Liver (tissue), 3 donors: ENCODE measurements around the gene MYOZ1.

Experiments
- GABPA ChIP-seq, 2 donors: IDR thresholded peaks in 1 of 2; conservative IDR thresholded peaks in 1 of 2; 2 replicates each; pipeline ENCODE4 v1.6.1; 2016; ENCODE audit warnings: antibody characterized with exemption in 2 of 2, mild to moderate bottlenecking in 1 of 2, moderate library complexity in 1 of 2
- HNF4G ChIP-seq: IDR thresholded peaks from 2 replicates; pipeline ENCODE4 v1.6.1; 2016; ENCODE audit warnings: antibody characterized with exemption
- JUND ChIP-seq, 2 donors: IDR thresholded peaks; 2 replicates each; pipeline ENCODE4 v1.6.1; 2016; ENCODE audit warnings: antibody characterized with exemption in 2 of 2
- RAD21 ChIP-seq, 2 donors: IDR thresholded peaks; 2 replicates each; pipeline ENCODE4 v1.6.1; 2016; ENCODE audit warnings: antibody characterized with exemption in 2 of 2, mild to moderate bottlenecking in 2 of 2
- REST ChIP-seq: IDR thresholded peaks from 2 replicates; pipeline ENCODE4 v1.6.1; 2016; ENCODE audit warnings: antibody characterized with exemption, mild to moderate bottlenecking
- RXRA ChIP-seq, 2 donors: IDR thresholded peaks; 2 replicates each; pipeline ENCODE4 v1.6.1; 2017 to 2018; ENCODE audit warnings: antibody characterized with exemption in 2 of 2, mild to moderate bottlenecking in 1 of 2
- TAF1 ChIP-seq: conservative IDR thresholded peaks from 2 replicates; pipeline ENCODE4 v1.6.1; 2016; ENCODE audit warnings: antibody characterized with exemption, mild to moderate bottlenecking
- YY1 ChIP-seq: IDR thresholded peaks from 2 replicates; pipeline ENCODE4 v1.6.1; 2016; ENCODE audit warnings: antibody characterized with exemption, mild to moderate bottlenecking
- TF ChIP-seq, protein P1 (sequence below): fragments of 150-350 bp; IDR thresholded peaks from 2 replicates; pipeline ENCODE4 v1.5.1; 2017; ENCODE audit warnings: improper control_type of control experiment, low read depth, low read length; ENCODE audit not compliant: missing input control
- TF ChIP-seq, protein P2 (sequence below): IDR thresholded peaks from 2 replicates; pipeline ENCODE4 v1.6.1; 2016; ENCODE audit warnings: antibody characterized with exemption
- TF ChIP-seq, protein P3 (sequence below): IDR thresholded peaks from 2 replicates; pipeline ENCODE4 v1.6.1; 2016; ENCODE audit warnings: antibody characterized with exemption
- donor health status: healthy.
- donor health status: healthy.

GRCh38 chr10:73643362-73643761, 2.1 kb upstream of the MYOZ1 start:
- TF ChIP-seq, protein P1, sequence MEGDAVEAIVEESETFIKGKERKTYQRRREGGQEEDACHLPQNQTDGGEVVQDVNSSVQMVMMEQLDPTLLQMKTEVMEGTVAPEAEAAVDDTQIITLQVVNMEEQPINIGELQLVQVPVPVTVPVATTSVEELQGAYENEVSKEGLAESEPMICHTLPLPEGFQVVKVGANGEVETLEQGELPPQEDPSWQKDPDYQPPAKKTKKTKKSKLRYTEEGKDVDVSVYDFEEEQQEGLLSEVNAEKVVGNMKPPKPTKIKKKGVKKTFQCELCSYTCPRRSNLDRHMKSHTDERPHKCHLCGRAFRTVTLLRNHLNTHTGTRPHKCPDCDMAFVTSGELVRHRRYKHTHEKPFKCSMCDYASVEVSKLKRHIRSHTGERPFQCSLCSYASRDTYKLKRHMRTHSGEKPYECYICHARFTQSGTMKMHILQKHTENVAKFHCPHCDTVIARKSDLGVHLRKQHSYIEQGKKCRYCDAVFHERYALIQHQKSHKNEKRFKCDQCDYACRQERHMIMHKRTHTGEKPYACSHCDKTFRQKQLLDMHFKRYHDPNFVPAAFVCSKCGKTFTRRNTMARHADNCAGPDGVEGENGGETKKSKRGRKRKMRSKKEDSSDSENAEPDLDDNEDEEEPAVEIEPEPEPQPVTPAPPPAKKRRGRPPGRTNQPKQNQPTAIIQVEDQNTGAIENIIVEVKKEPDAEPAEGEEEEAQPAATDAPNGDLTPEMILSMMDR, result no peak
- TF ChIP-seq, protein P2, sequence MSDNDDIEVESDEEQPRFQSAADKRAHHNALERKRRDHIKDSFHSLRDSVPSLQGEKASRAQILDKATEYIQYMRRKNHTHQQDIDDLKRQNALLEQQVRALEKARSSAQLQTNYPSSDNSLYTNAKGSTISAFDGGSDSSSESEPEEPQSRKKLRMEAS, result no peak
- TF ChIP-seq JUND (IDR thresholded peaks at IDR 0.05) (no peak), GABPA (IDR thresholded peaks at IDR 0.05 in 1 of 2, conservative IDR thresholded peaks at IDR 0.05 in 1 of 2) (no peak), RXRA (IDR thresholded peaks at IDR 0.05) (no peak), TAF1 (no peak), RAD21 (IDR thresholded peaks at IDR 0.05) (no peak), HNF4G (no peak), YY1 (no peak), REST (no peak)
- TF ChIP-seq, protein P3, sequence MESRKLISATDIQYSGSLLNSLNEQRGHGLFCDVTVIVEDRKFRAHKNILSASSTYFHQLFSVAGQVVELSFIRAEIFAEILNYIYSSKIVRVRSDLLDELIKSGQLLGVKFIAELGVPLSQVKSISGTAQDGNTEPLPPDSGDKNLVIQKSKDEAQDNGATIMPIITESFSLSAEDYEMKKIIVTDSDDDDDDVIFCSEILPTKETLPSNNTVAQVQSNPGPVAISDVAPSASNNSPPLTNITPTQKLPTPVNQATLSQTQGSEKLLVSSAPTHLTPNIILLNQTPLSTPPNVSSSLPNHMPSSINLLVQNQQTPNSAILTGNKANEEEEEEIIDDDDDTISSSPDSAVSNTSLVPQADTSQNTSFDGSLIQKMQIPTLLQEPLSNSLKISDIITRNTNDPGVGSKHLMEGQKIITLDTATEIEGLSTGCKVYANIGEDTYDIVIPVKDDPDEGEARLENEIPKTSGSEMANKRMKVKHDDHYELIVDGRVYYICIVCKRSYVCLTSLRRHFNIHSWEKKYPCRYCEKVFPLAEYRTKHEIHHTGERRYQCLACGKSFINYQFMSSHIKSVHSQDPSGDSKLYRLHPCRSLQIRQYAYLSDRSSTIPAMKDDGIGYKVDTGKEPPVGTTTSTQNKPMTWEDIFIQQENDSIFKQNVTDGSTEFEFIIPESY, result no peak
